ENCODE data around the gene UBR7. TPM values are rescaled to one million over a fixed set of nuclear protein-coding genes. Genes with fewer than 3 reads are reported as not detected.

UBR7 gene
- total and polyA plus RNA-seq, 3 experiments from 2014 or later = 31.7 to 42.3 (median 39.4) TPM

- POLR2A ChIA-PET = no interaction called here
- H3K4me1 Mint-ChIP-seq = peaks cover 22 to 32% (median 30%) of the 10 kb centered on the region in 3 donors
- H3K27me3 Mint-ChIP-seq = no peaks in the 10 kb centered on the region
- H3K27ac Mint-ChIP-seq = peak overlapping the region in 1 of 8 donors; percentile 63
- Histone ChIP-seq H3K4me1 (ENCODE audit: insufficient read depth, low read length) (peaks cover 15% of the 10 kb centered on the region), H3K27me3 (ENCODE audit: insufficient read depth, low read length, poor library complexity, severe bottlenecking) (no peaks in the 10 kb centered on the region), H3K27ac (ENCODE audit: low read depth, low read length) (no peak overlapping the region), H3K4me3 (ENCODE audit: low read length) (no peak overlapping the region), H3K36me3 (ENCODE audit: insufficient read depth, low read length) (no peaks in the 10 kb centered on the region), H3K9me3 (ENCODE audit: low read length) (no peaks in the 10 kb centered on the region)
- no peak overlapping the region for H3K4me3 Mint-ChIP-seq
- no peak for DNase-seq
- H3K36me3 Mint-ChIP-seq = peaks cover 0 to 10% (median 0%) of the 10 kb centered on the region in 3 donors
- CTCF ChIA-PET = no interaction called here
- no peaks in the 10 kb centered on the region for H3K9me3 Mint-ChIP-seq
Observed at GRCh38 chr14:93201155-93201704, 5.8 kb upstream of the UBR7 start.

- Histone ChIP-seq H3K4me1 (ENCODE audit: insufficient read depth, low read length) (peaks cover 22% of the 10 kb centered on the region), H3K36me3 (ENCODE audit: insufficient read depth, low read length) (no peaks in the 10 kb centered on the region), H3K27me3 (ENCODE audit: insufficient read depth, low read length, poor library complexity, severe bottlenecking) (no peaks in the 10 kb centered on the region), H3K27ac (ENCODE audit: low read depth, low read length) (peak overlapping the region; percentile 78), H3K9me3 (ENCODE audit: low read length) (no peaks in the 10 kb centered on the region), H3K4me3 (ENCODE audit: low read length) (peak overlapping the region; percentile 96)
- H3K4me3 Mint-ChIP-seq = peak overlapping the region; percentile 95 to 100 (median 98)
- no peaks in the 10 kb centered on the region for H3K9me3 Mint-ChIP-seq
- H3K27ac Mint-ChIP-seq = peak overlapping the region; percentile 65 to 99 (median 90)
- H3K27me3 Mint-ChIP-seq = no peaks in the 10 kb centered on the region
- ChIA-PET POLR2A (interaction anchor here (0.7 to 3.0 kb wide), 2 partner anchors 23 to 95 kb away, joined by 3 to 36 read pairs; partner anchors contain the start of genes LYSET and MOAP1), CTCF (interaction anchor here (1.0 to 4.8 kb wide), 8 partner anchors 10 to 256 kb away, joined by 3 to 30 read pairs (median 6); partner anchors contain the start of genes LYSET and MOAP1)
- H3K36me3 Mint-ChIP-seq = peaks cover 0 to 28% (median 3%) of the 10 kb centered on the region in 3 donors
- H3K4me1 Mint-ChIP-seq = peaks cover 40 to 61% (median 57%) of the 10 kb centered on the region in 3 donors
- peak in 2 of 5 donors; percentile 10 to 23 for DNase-seq
Observed at GRCh38 chr14:93207468-93208308, 632 bp downstream of the UBR7 start.

- POLR2A ChIA-PET = no interaction called here
- DNase-seq = no peak
- no peaks in the 10 kb centered on the region for H3K27me3 ChIP-seq (ENCODE audit: insufficient read depth, low read length, poor library complexity, severe bottlenecking)
- Mint-ChIP-seq H3K27ac (peak overlapping the region in 2 of 8 donors; percentile 2 to 67), H3K4me1 (peaks cover 15 to 29% (median 21%) of the 10 kb centered on the region in 3 donors), H3K36me3 (peaks cover 0 to 61% (median 13%) of the 10 kb centered on the region in 3 donors), H3K9me3 (no peaks in the 10 kb centered on the region), H3K27me3 (no peaks in the 10 kb centered on the region), H3K4me3 (peak overlapping the region in 1 of 7 donors; percentile 45)
- no peak overlapping the region for H3K27ac ChIP-seq (ENCODE audit: low read depth, low read length)
- H3K4me3 ChIP-seq (ENCODE audit: low read length) = no peak overlapping the region
- H3K4me1 ChIP-seq (ENCODE audit: insufficient read depth, low read length) = peaks cover 8% of the 10 kb centered on the region
- CTCF ChIA-PET = no interaction called here
- H3K36me3 ChIP-seq (ENCODE audit: insufficient read depth, low read length) = peaks cover 9% of the 10 kb centered on the region
- H3K9me3 ChIP-seq (ENCODE audit: low read length) = no peaks in the 10 kb centered on the region
Observed at GRCh38 chr14:93212432-93212831, 5.4 kb downstream of the UBR7 start.

- DNase-seq = no peak
- Mint-ChIP-seq H3K4me3 (no peak overlapping the region), H3K4me1 (peaks cover 1 to 9% (median 2%) of the 10 kb centered on the region in 3 donors), H3K36me3 (peaks cover 9 to 68% (median 16%) of the 10 kb centered on the region in 3 donors), H3K9me3 (no peaks in the 10 kb centered on the region), H3K27ac (no peak overlapping the region), H3K27me3 (no peaks in the 10 kb centered on the region)
- POLR2A ChIA-PET = no interaction called here
- CTCF ChIA-PET = no interaction called here
- no peaks in the 10 kb centered on the region for H3K4me1 ChIP-seq (ENCODE audit: insufficient read depth, low read length)
- H3K27me3 ChIP-seq (ENCODE audit: insufficient read depth, low read length, poor library complexity, severe bottlenecking) = no peaks in the 10 kb centered on the region
- peaks cover 9% of the 10 kb centered on the region for H3K36me3 ChIP-seq (ENCODE audit: insufficient read depth, low read length)
- no peaks in the 10 kb centered on the region for H3K9me3 ChIP-seq (ENCODE audit: low read length)
- H3K4me3 ChIP-seq (ENCODE audit: low read length) = no peak overlapping the region
- no peak overlapping the region for H3K27ac ChIP-seq (ENCODE audit: low read depth, low read length)
Observed at GRCh38 chr14:93214598-93214997, 7.5 kb downstream of the UBR7 start.

GRCh38 chr14:93219103-93219726, 12.2 kb downstream of the UBR7 start:
- H3K9me3 ChIP-seq (ENCODE audit: low read length) = no peaks in the 10 kb centered on the region
- H3K36me3 ChIP-seq (ENCODE audit: insufficient read depth, low read length) = peaks cover 13% of the 10 kb centered on the region
- no peak overlapping the region for H3K4me3 ChIP-seq (ENCODE audit: low read length)
- ChIA-PET CTCF (interaction anchor here (1.0 to 1.3 kb wide), 7 partner anchors 12 to 264 kb away, joined by 4 to 10 read pairs (median 5); partner anchors contain the start of genes GON7 and UBR7), POLR2A (interaction anchor here (0.6 kb wide), 1 partner anchor 816 kb away, joined by 11 read pairs; no protein-coding TSS in a partner anchor)
- peaks cover 15 to 66% (median 25%) of the 10 kb centered on the region in 3 donors for H3K36me3 Mint-ChIP-seq
- no peak overlapping the region for H3K27ac Mint-ChIP-seq
- no peaks in the 10 kb centered on the region for H3K4me1 ChIP-seq (ENCODE audit: insufficient read depth, low read length)
- H3K4me3 Mint-ChIP-seq = no peak overlapping the region
- H3K27ac ChIP-seq (ENCODE audit: low read depth, low read length) = no peak overlapping the region
- H3K4me1 Mint-ChIP-seq = no peaks in the 10 kb centered on the region
- no peaks in the 10 kb centered on the region for H3K27me3 ChIP-seq (ENCODE audit: insufficient read depth, low read length, poor library complexity, severe bottlenecking)
- H3K9me3 Mint-ChIP-seq = no peaks in the 10 kb centered on the region
- H3K27me3 Mint-ChIP-seq = no peaks in the 10 kb centered on the region
- DNase-seq = peak; percentile 12 to 68 (median 23)

- CTCF ChIA-PET = no interaction called here
- no peaks in the 10 kb centered on the region for H3K9me3 Mint-ChIP-seq
Observed at GRCh38 chr14:93220509-93220908, 13.5 kb downstream of the UBR7 start.

GRCh38 chr14:93223565-93223964, 16.5 kb downstream of the UBR7 start:
- H3K4me3 ChIP-seq (ENCODE audit: low read length) = no peak overlapping the region
- H3K9me3 ChIP-seq (ENCODE audit: low read length) = no peaks in the 10 kb centered on the region
- Mint-ChIP-seq H3K9me3 (no peaks in the 10 kb centered on the region), H3K36me3 (peaks cover 31 to 74% (median 35%) of the 10 kb centered on the region in 3 donors), H3K4me1 (no peaks in the 10 kb centered on the region), H3K4me3 (no peak overlapping the region), H3K27me3 (no peaks in the 10 kb centered on the region), H3K27ac (no peak overlapping the region)
- no peak for DNase-seq
- H3K4me1 ChIP-seq (ENCODE audit: insufficient read depth, low read length) = no peaks in the 10 kb centered on the region
- peaks cover 26% of the 10 kb centered on the region for H3K36me3 ChIP-seq (ENCODE audit: insufficient read depth, low read length)
- ChIA-PET CTCF (no interaction called here), POLR2A (no interaction called here)
- no peak overlapping the region for H3K27ac ChIP-seq (ENCODE audit: low read depth, low read length)
- H3K27me3 ChIP-seq (ENCODE audit: insufficient read depth, low read length, poor library complexity, severe bottlenecking) = no peaks in the 10 kb centered on the region

More at GRCh38 chr14:93220509-93220908, 13.5 kb downstream of the UBR7 start:
- H3K9me3 ChIP-seq (ENCODE audit: low read length) = no peaks in the 10 kb centered on the region
- no peaks in the 10 kb centered on the region for H3K4me1 ChIP-seq (ENCODE audit: insufficient read depth, low read length)
- no peak for DNase-seq
- Mint-ChIP-seq H3K27ac (peak overlapping the region in 1 of 8 donors; percentile 65), H3K4me3 (no peak overlapping the region), H3K27me3 (no peaks in the 10 kb centered on the region), H3K36me3 (peaks cover 15 to 68% (median 25%) of the 10 kb centered on the region in 3 donors), H3K4me1 (no peaks in the 10 kb centered on the region)
- POLR2A ChIA-PET = no interaction called here
- peaks cover 13% of the 10 kb centered on the region for H3K36me3 ChIP-seq (ENCODE audit: insufficient read depth, low read length)
- no peaks in the 10 kb centered on the region for H3K27me3 ChIP-seq (ENCODE audit: insufficient read depth, low read length, poor library complexity, severe bottlenecking)
- H3K27ac ChIP-seq (ENCODE audit: low read depth, low read length) = no peak overlapping the region
- H3K4me3 ChIP-seq (ENCODE audit: low read length) = no peak overlapping the region
